Endodermal cell (in vitro differentiated cells): ENCODE results near the gene DNMT3A. TPM values are rescaled to one million over a fixed set of nuclear protein-coding genes. Genes with fewer than 3 reads are reported as not detected.

Experiments used
- DNase-seq: peaks from one replicate; pipeline ENCODE4 v3.0.0-alpha.2; 2017
- H3K27ac ChIP-seq: 2 replicates; pipeline ENCODE4 v1.5.1; 2013; ENCODE audit warnings: mild to moderate bottlenecking, low read depth, low read length, moderate library complexity
- H3K27me3 ChIP-seq: 2 replicates; pipeline ENCODE4 v1.6.1; 2013; ENCODE audit warnings: mild to moderate bottlenecking, low read length, moderate library complexity; ENCODE audit not compliant: insufficient read depth, control insufficient read depth, poor library complexity, severe bottlenecking
- H3K36me3 ChIP-seq: 2 replicates; pipeline ENCODE4 v1.7.0; 2013; ENCODE audit warnings: mild to moderate bottlenecking, low read length, moderate library complexity; ENCODE audit not compliant: control insufficient read depth, insufficient read depth
- H3K4me1 ChIP-seq: one replicate; pipeline ENCODE4 v1.7.0; 2013; ENCODE audit warnings: low read length; ENCODE audit not compliant: control insufficient read depth, insufficient read depth
- H3K4me3 ChIP-seq: 2 replicates; pipeline ENCODE4 v1.5.1; 2013; ENCODE audit warnings: mild to moderate bottlenecking, low read length, moderate library complexity
- H3K9ac ChIP-seq: 2 replicates; pipeline ENCODE4 v1.6.1; 2013; ENCODE audit warnings: mild to moderate bottlenecking, low read length, moderate library complexity; ENCODE audit not compliant: poor library complexity, severe bottlenecking; ENCODE audit errors: extremely low read depth
- H3K9me3 ChIP-seq: 2 replicates; pipeline ENCODE4 v1.6.1; 2013; ENCODE audit warnings: mild to moderate bottlenecking, low read length, moderate library complexity; ENCODE audit not compliant: control insufficient read depth
- H3K27ac Mint-ChIP-seq: 2 replicates; pipeline ENCODE4 v1.8.0; 2020; ENCODE audit warnings: mixed read lengths
- H3K27me3 Mint-ChIP-seq: 2 replicates; pipeline ENCODE4 v1.8.0; 2021; ENCODE audit warnings: mild to moderate bottlenecking, mixed read lengths; ENCODE audit not compliant: insufficient read depth
- H3K36me3 Mint-ChIP-seq: 2 replicates; pipeline ENCODE4 v1.8.0; 2020; ENCODE audit warnings: low read depth, mixed read lengths
- H3K4me1 Mint-ChIP-seq: 2 replicates; pipeline ENCODE4 v1.8.0; 2020; ENCODE audit warnings: mixed read lengths
- H3K4me3 Mint-ChIP-seq: 2 replicates; pipeline ENCODE4 v1.8.0; 2020; ENCODE audit warnings: mild to moderate bottlenecking, moderate library complexity, mixed read lengths
- H3K9me3 Mint-ChIP-seq: 2 replicates; pipeline ENCODE4 v1.8.0; 2020; ENCODE audit warnings: mild to moderate bottlenecking, mixed read lengths
- WGBS, 2 experiments: methylation state at CpG; one replicate each; pipeline versions ENCODE4 v1.1.5 to v1.1.7; 2013; ENCODE audit warnings: missing lambda C conversion rate in 2 of 2, mixed read lengths in 1 of 2; ENCODE audit not compliant: insufficient coverage in 1 of 2, insufficient read length in 1 of 2; 5-methylcytosine and 5-hydroxymethylcytosine counted together
- total RNA-seq, 2 donors: library from RNA; stranded (reverse); fragmentation: NEBNext Ultra II Directional in 1 of 2; extraction: Animal tissue kit (Norgen Biotek cat#: 25700) in 1 of 2; gene quantifications; 2 replicates in 1 of 2; 3 replicates in 1 of 2; pipeline ENCODE4 v1.2.1, GENCODE V29; 2021
- TF ChIP-seq, protein P1 (sequence below): fragments of 200-600 bp; sonication (generic); conservative IDR thresholded peaks from 2 replicates; pipeline ENCODE4 v1.5.0; 2021; ENCODE audit warnings: antibody characterized with exemption, mild to moderate bottlenecking

The DNMT3A gene
- total RNA-seq, 2 donors from 2014 or later, result 124 to 139 TPM

DNA sequence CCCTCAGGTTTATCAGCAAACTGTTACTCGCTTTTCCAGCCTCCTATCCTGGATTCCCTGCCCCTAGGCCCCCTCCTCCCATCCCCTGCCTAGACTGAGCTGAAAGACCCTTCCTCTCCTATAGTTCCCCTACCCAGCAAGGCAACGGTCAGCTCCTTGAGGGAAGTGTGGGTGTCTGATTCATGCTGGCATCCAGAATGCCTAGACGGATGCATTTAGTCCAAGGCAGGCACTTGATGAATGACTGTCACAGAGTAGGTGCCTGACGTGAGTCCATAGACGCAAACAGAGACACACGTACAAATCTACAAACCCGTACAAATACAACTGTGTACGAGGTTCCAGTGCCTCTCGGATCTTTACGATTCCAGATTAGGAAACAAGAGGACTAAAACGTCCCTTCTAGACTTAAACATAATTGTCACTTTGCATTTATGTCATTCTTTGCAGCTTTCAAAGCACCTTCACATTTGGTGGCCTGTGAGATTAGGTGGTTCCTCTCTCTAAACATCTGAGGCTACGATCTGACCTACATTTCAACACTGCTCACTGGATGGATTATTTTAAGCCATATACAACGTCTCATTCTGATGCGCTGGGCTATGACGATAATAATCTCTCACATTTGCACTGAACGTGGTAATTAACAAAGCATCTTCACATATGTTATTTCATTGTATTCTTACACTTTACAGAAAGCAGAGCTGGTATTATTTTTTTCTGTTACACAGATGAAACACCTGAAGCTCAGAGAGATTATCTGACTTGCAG is 36.7 kb downstream of the DNMT3A start:
- no peak overlapping the region for H3K27ac ChIP-seq
- 83 to 88% methylated on average over 13 to 16 of the region's 16 CpGs for WGBS, 2 experiments

DNA sequence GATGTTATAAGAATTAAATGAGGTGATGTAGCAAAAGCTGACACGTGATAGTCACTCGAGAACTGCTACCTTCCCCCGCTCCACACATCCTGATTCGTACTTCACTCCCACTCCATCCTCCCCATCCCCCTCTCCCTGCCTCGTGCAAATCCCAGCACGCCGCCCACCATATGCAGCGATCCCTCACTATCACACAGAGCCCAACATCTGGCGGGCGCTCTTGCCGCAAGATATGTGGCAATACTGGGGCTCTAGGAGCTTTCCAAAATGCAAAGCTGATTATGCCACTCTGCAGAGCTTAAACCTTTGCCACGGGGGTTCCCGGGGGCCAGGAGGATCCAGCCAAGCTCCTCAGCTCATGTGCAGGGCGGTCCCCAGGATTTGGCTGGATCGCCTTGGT is 37.4 kb downstream of the DNMT3A start:
- 76 to 77% methylated on average over 13 to 15 of the region's 15 CpGs for WGBS, 2 experiments
- H3K36me3 Mint-ChIP-seq, result no peaks in the 10 kb centered on the region
- H3K36me3 ChIP-seq, result no peaks in the 10 kb centered on the region
- peaks cover 14% of the 10 kb centered on the region for H3K4me1 Mint-ChIP-seq
- no peaks in the 10 kb centered on the region for H3K9me3 ChIP-seq
- no peak for DNase-seq
- no peaks in the 10 kb centered on the region for H3K9me3 Mint-ChIP-seq
- no peaks in the 10 kb centered on the region for H3K27me3 Mint-ChIP-seq
- H3K4me3 ChIP-seq, result no peak overlapping the region
- no peak overlapping the region for H3K4me3 Mint-ChIP-seq
- H3K27ac ChIP-seq, result no peak overlapping the region
- no peaks in the 10 kb centered on the region for H3K27me3 ChIP-seq
- peaks cover 2% of the 10 kb centered on the region for H3K4me1 ChIP-seq
- H3K9ac ChIP-seq, result no peak overlapping the region
- no peak overlapping the region for H3K27ac Mint-ChIP-seq
- TF ChIP-seq, protein P1, sequence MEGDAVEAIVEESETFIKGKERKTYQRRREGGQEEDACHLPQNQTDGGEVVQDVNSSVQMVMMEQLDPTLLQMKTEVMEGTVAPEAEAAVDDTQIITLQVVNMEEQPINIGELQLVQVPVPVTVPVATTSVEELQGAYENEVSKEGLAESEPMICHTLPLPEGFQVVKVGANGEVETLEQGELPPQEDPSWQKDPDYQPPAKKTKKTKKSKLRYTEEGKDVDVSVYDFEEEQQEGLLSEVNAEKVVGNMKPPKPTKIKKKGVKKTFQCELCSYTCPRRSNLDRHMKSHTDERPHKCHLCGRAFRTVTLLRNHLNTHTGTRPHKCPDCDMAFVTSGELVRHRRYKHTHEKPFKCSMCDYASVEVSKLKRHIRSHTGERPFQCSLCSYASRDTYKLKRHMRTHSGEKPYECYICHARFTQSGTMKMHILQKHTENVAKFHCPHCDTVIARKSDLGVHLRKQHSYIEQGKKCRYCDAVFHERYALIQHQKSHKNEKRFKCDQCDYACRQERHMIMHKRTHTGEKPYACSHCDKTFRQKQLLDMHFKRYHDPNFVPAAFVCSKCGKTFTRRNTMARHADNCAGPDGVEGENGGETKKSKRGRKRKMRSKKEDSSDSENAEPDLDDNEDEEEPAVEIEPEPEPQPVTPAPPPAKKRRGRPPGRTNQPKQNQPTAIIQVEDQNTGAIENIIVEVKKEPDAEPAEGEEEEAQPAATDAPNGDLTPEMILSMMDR, result no peak

More for the DNA sequence above, 36.7 kb downstream of the DNMT3A start:
- TF ChIP-seq, protein P1, result no peak
- no peaks in the 10 kb centered on the region for H3K9me3 Mint-ChIP-seq
- H3K9me3 ChIP-seq, result no peaks in the 10 kb centered on the region
- no peak overlapping the region for H3K4me3 ChIP-seq
- no peaks in the 10 kb centered on the region for H3K36me3 Mint-ChIP-seq
- no peak overlapping the region for H3K9ac ChIP-seq
- no peaks in the 10 kb centered on the region for H3K27me3 Mint-ChIP-seq
- H3K4me1 ChIP-seq, result peaks cover 2% of the 10 kb centered on the region
- H3K27ac Mint-ChIP-seq, result no peak overlapping the region
- H3K27me3 ChIP-seq, result no peaks in the 10 kb centered on the region
- H3K4me3 Mint-ChIP-seq, result no peak overlapping the region
- H3K4me1 Mint-ChIP-seq, result peaks cover 16% of the 10 kb centered on the region
- no peaks in the 10 kb centered on the region for H3K36me3 ChIP-seq
- no peak for DNase-seq

DNA sequence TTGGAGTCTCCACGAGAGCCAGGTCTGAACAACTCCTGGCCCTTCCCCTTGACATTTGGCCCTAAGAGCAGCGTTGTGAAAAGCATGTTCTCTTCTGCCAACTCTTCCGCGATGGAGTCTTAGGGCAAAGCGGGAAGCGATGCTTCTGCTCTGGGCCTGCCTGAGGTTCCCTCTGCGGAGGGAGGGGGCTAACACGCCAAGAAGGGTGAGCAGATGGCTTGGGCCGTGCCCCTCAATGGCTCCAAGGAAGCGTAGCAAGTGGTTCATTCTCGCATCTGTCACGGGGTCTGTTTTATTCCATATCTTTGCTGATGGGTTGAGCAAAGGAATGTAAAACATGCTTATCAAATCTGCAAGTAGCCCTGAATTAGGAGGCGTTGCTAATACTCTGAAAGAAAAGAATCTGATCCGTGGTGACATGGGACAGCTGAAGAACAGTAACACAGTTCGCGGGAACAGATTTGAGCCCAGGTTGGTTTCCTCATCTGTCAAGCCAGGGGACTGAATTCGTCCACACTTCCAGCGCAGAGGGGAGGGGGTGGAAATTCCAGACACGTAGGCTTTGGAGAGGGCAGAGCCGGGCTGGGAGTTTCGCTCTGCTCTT is 38.0 kb downstream of the DNMT3A start:
- H3K36me3 ChIP-seq, result no peaks in the 10 kb centered on the region
- no peaks in the 10 kb centered on the region for H3K9me3 ChIP-seq
- no peaks in the 10 kb centered on the region for H3K27me3 Mint-ChIP-seq
- H3K4me1 Mint-ChIP-seq, result peaks cover 14% of the 10 kb centered on the region
- TF ChIP-seq, protein P1, result no peak
- H3K4me3 ChIP-seq, result no peak overlapping the region
- peak overlapping the region; percentile 19 for H3K27ac Mint-ChIP-seq
- H3K36me3 Mint-ChIP-seq, result no peaks in the 10 kb centered on the region
- H3K27me3 ChIP-seq, result no peaks in the 10 kb centered on the region
- no peak overlapping the region for H3K9ac ChIP-seq
- no peaks in the 10 kb centered on the region for H3K9me3 Mint-ChIP-seq
- H3K27ac ChIP-seq, result peak overlapping the region; percentile 44
- H3K4me3 Mint-ChIP-seq, result no peak overlapping the region
- DNase-seq, result no peak
- WGBS, 2 experiments, result 83 to 87% methylated on average over 19 to 21 of the region's 21 CpGs
- H3K4me1 ChIP-seq, result peaks cover 2% of the 10 kb centered on the region
